ENCODE measurements around the gene GRAMD1A. TPM values are rescaled to one million over a fixed set of nuclear protein-coding genes. Genes with fewer than 3 reads are reported as not detected.

Gene GRAMD1A
- total RNA-seq (ENCODE audit: low replicate concordance): 14.0 and 25.2 TPM in 2 replicates

GRCh38 chr19:34999498-35000337 lies at the start of gene GRAMD1A:
Gene GRAMD1A (plus strand): TSS chr19:35000323. CDS start chr19:35000479, 156 bp downstream.

GRCh38 chr19:34963573-34964406 lies 36.3 kb upstream of the GRAMD1A start, which contains the start of gene ZNF792:
Gene ZNF792 (minus strand): TSS chr19:34964229. CDS start chr19:34963662, 567 bp downstream.

GRCh38 chr19:35030257-35031071 lies 30.3 kb downstream of the GRAMD1A start, which contains the start of gene SCN1B:
Gene SCN1B (plus strand): TSS chr19:35030470. CDS start chr19:35030821, 351 bp downstream.

GRCh38 chr19:35041548-35042055 lies 41.5 kb downstream of the GRAMD1A start, which contains the start of gene HPN:
Gene HPN (plus strand): TSS chr19:35041721. CDS start chr19:35042507, 786 bp downstream.

Other genes with a start within 250 kb of the GRAMD1A start
- gene ZNF599, start 227.1 kb upstream of the GRAMD1A start, total RNA-seq (ENCODE audit: low replicate concordance): 3.7 and 4.4 TPM in 2 replicates
- 2.6 and 2.8 TPM in 2 replicates for gene ZNF30, start 73.4 kb upstream of the GRAMD1A start, total RNA-seq (ENCODE audit: low replicate concordance)
- 4.8 TPM in 2 replicates for gene ZNF792, start 36.1 kb upstream of the GRAMD1A start, total RNA-seq (ENCODE audit: low replicate concordance)
- gene SCN1B, start 30.1 kb downstream of the GRAMD1A start, total RNA-seq (ENCODE audit: low replicate concordance): 3.8 and 24.2 TPM in 2 replicates
- gene HPN, start 41.4 kb downstream of the GRAMD1A start, total RNA-seq (ENCODE audit: low replicate concordance): 0.12 TPM in 1 of 2 replicates, not detected in the other
- gene FXYD3, start 115.5 kb downstream of the GRAMD1A start, total RNA-seq (ENCODE audit: low replicate concordance): not detected in 2 replicates
- gene LGI4, start 134.7 kb downstream of the GRAMD1A start, total RNA-seq (ENCODE audit: low replicate concordance): 0.15 and 2.1 TPM in 2 replicates
- 0.23 and 8.0 TPM in 2 replicates for gene FXYD1, start 138.5 kb downstream of the GRAMD1A start, total RNA-seq (ENCODE audit: low replicate concordance)
- gene FXYD7, start 142.9 kb downstream of the GRAMD1A start, total RNA-seq (ENCODE audit: low replicate concordance): not detected in 2 replicates
- 13.3 and 18.9 TPM in 2 replicates for gene FXYD5, start 154.4 kb downstream of the GRAMD1A start, total RNA-seq (ENCODE audit: low replicate concordance)
- not detected in 2 replicates for gene FAM187B, start 228.4 kb downstream of the GRAMD1A start, total RNA-seq (ENCODE audit: low replicate concordance)
- gene LSR, start 248.7 kb downstream of the GRAMD1A start, total RNA-seq (ENCODE audit: low replicate concordance): 0.45 TPM in 1 of 2 replicates, not detected in the other